Measurements from ENCODE around the gene KCNK3.

Gene KCNK3

DNA sequence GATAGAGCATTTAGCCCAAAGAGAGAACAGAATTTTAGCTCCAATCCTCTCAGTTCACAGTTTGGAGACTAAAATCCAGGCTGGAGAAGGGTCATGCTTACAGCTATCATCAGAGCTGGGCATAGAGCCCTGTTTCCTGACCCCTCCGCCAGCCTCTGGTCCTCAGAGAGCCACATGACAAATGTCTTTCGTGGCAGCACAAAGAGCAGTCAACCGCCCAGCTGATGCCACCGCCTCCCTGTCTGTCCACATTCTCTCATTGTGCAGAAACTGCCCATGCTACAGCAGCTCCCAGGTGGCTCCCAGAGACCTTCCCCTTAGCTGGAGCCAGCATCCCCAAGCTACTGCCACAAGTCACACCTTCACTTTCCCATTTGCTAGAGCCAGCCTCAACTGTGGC lies 7.6 kb downstream of the KCNK3 start:
- Histone ChIP-seq H3K27ac (replicated peaks) (no peak overlapping the region), H3K4me3 (replicated peaks; ENCODE audit: insufficient read depth, low read length) (no peak overlapping the region), H3K27me3 (ENCODE audit: insufficient read depth, poor library complexity, severe bottlenecking) (peaks cover 2% of the 10 kb centered on the region)
- DNase-seq (ENCODE audit: low read depth in 1 of 2, low spot score in 1 of 2) = no peak
- TF ChIP-seq, protein P1, sequence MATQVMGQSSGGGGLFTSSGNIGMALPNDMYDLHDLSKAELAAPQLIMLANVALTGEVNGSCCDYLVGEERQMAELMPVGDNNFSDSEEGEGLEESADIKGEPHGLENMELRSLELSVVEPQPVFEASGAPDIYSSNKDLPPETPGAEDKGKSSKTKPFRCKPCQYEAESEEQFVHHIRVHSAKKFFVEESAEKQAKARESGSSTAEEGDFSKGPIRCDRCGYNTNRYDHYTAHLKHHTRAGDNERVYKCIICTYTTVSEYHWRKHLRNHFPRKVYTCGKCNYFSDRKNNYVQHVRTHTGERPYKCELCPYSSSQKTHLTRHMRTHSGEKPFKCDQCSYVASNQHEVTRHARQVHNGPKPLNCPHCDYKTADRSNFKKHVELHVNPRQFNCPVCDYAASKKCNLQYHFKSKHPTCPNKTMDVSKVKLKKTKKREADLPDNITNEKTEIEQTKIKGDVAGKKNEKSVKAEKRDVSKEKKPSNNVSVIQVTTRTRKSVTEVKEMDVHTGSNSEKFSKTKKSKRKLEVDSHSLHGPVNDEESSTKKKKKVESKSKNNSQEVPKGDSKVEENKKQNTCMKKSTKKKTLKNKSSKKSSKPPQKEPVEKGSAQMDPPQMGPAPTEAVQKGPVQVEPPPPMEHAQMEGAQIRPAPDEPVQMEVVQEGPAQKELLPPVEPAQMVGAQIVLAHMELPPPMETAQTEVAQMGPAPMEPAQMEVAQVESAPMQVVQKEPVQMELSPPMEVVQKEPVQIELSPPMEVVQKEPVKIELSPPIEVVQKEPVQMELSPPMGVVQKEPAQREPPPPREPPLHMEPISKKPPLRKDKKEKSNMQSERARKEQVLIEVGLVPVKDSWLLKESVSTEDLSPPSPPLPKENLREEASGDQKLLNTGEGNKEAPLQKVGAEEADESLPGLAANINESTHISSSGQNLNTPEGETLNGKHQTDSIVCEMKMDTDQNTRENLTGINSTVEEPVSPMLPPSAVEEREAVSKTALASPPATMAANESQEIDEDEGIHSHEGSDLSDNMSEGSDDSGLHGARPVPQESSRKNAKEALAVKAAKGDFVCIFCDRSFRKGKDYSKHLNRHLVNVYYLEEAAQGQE (IDR thresholded peaks at IDR 0.05; ENCODE audit: insufficient replicate concordance, low read depth) = no peak
- TF ChIP-seq GABPA (IDR thresholded peaks at IDR 0.05; ENCODE audit: low read depth) (no peak), POLR2AphosphoS5 (IDR thresholded peaks at IDR 0.05; ENCODE audit: low read depth) (no peak), CTCF (IDR thresholded peaks at IDR 0.05; ENCODE audit: insufficient read depth, low read length) (no peak), SPI1 (IDR thresholded peaks at IDR 0.05; ENCODE audit: borderline replicate concordance, low read depth) (no peak)

DNA sequence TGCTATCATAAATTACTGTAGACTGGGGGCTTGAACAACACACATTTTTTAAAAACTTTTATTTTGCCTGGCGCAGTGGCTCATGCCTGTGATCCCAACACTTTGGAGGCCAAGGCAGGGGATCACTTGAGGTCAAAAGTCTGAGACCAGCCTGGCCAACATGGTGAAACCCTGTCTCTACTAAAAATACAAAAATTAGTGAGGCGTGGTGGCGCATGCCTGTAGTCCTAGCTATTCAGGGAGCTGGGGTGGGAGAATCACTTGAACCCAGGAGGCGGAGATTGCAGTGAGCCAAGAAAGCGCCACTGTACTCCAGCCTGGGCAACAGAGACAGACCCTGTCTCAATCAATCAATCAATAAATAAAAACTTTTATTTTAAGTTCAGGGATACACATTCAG lies 9.1 kb downstream of the KCNK3 start:
- Histone ChIP-seq H3K4me3 (replicated peaks; ENCODE audit: insufficient read depth, low read length) (no peak overlapping the region), H3K27me3 (ENCODE audit: insufficient read depth, poor library complexity, severe bottlenecking) (peaks cover 2% of the 10 kb centered on the region), H3K27ac (replicated peaks) (no peak overlapping the region)
- TF ChIP-seq POLR2AphosphoS5 (IDR thresholded peaks at IDR 0.05; ENCODE audit: low read depth) (no peak), SPI1 (IDR thresholded peaks at IDR 0.05; ENCODE audit: borderline replicate concordance, low read depth) (no peak), CTCF (IDR thresholded peaks at IDR 0.05; ENCODE audit: insufficient read depth, low read length) (no peak), GABPA (IDR thresholded peaks at IDR 0.05; ENCODE audit: low read depth) (no peak)
- TF ChIP-seq, protein P1 (IDR thresholded peaks at IDR 0.05; ENCODE audit: insufficient replicate concordance, low read depth) = no peak
- DNase-seq (ENCODE audit: low read depth in 1 of 2, low spot score in 1 of 2) = no peak

DNA sequence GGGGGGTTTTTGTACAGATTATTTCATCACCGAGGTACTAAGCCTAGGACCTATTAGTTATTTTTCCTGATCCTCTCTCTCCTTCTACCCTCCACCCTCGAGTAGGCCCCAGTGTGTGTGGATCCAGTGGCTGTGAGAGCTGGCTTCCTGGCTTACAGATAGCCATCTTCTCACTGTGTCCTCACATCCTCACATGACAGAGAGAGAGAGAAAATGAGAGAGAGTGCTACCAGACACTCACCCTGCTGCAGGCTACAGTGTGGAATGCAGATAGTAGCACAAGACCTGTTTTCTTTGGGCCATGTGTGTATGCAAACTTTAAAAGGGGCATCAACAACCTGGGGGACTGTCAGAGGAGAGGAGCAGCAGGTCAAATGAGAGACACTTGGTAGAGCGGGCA lies 9.5 kb downstream of the KCNK3 start:
- no peak for DNase-seq (ENCODE audit: low read depth in 1 of 2, low spot score in 1 of 2)
- TF ChIP-seq CTCF (IDR thresholded peaks at IDR 0.05; ENCODE audit: insufficient read depth, low read length) (no peak), POLR2AphosphoS5 (IDR thresholded peaks at IDR 0.05; ENCODE audit: low read depth) (no peak), GABPA (IDR thresholded peaks at IDR 0.05; ENCODE audit: low read depth) (no peak), SPI1 (IDR thresholded peaks at IDR 0.05; ENCODE audit: borderline replicate concordance, low read depth) (no peak)
- TF ChIP-seq, protein P1 (IDR thresholded peaks at IDR 0.05; ENCODE audit: insufficient replicate concordance, low read depth) = no peak
- peaks cover 2% of the 10 kb centered on the region for H3K27me3 ChIP-seq (ENCODE audit: insufficient read depth, poor library complexity, severe bottlenecking)
- no peak overlapping the region for H3K27ac ChIP-seq (replicated peaks)
- no peak overlapping the region for H3K4me3 ChIP-seq (replicated peaks; ENCODE audit: insufficient read depth, low read length)

Measured in HL-60 (cell line).